Keratinocyte (primary cell): ENCODE data around the gene SKIDA1. TPM values are rescaled to one million over a fixed set of nuclear protein-coding genes. Genes with fewer than 3 reads are reported as not detected.

Experiments
- DNase-seq: peaks from one replicate; pipeline ENCODE4 v3.0.0-alpha.2; 2011; ENCODE audit warnings: low read depth, missing footprints, low spot score
- FAIRE-seq: peaks from 2 replicates; lab custom pipeline; 2011; peaks lifted over from hg19 to GRCh38; lab: Jason Lieb, UNC
- H2AFZ ChIP-seq: 2 replicates; pipeline ENCODE4 v1.6.0; 2012; ENCODE audit warnings: low read length, control low read depth, inconsistent platforms; ENCODE audit not compliant: control insufficient read depth
- H3K27ac ChIP-seq: 2 replicates; pipeline ENCODE4 v1.5.1; 2011; ENCODE audit warnings: low read length; ENCODE audit not compliant: control insufficient read depth, insufficient read depth
- H3K27me3 ChIP-seq: 3 replicates; pipeline ENCODE4 v1.6.0; 2011; ENCODE audit warnings: low read length; ENCODE audit not compliant: control insufficient read depth, insufficient read depth; ENCODE audit errors: extremely low read depth
- H3K36me3 ChIP-seq, 2 experiments: 2 replicates in 1 of 2; 3 replicates in 1 of 2; pipeline ENCODE4 v1.5.1; 2011; ENCODE audit warnings: low read length in 2 of 2, mild to moderate bottlenecking in 1 of 2; ENCODE audit not compliant: control insufficient read depth in 2 of 2, insufficient read depth in 2 of 2; ENCODE audit errors: extremely low read depth in 1 of 2
- H3K4me1 ChIP-seq: 3 replicates; pipeline ENCODE4 v1.5.1; 2011; ENCODE audit warnings: low read length; ENCODE audit not compliant: control insufficient read depth, insufficient read depth; ENCODE audit errors: extremely low read depth
- H3K4me2 ChIP-seq: 3 replicates; pipeline ENCODE4 v1.6.0; 2011; ENCODE audit warnings: low read depth, low read length; ENCODE audit not compliant: control insufficient read depth, insufficient read depth; ENCODE audit errors: extremely low read depth
- H3K4me3 ChIP-seq, 3 experiments: fragments of 200-600 bp in 1 of 3; sonication (generic) in 1 of 3; 2 replicates in 2 of 3; 3 replicates in 1 of 3; pipeline ENCODE4 v1.5.1; 2011 to 2016; ENCODE audit warnings: low read length in 3 of 3, mild to moderate bottlenecking in 3 of 3, control low read depth in 2 of 3, inconsistent platforms in 1 of 3, low read depth in 1 of 3, mixed read lengths in 1 of 3, mixed run types in 1 of 3, moderate library complexity in 1 of 3; ENCODE audit not compliant: control insufficient read depth in 2 of 3, insufficient read depth in 2 of 3; ENCODE audit errors: extremely low read depth in 1 of 3
- H3K79me2 ChIP-seq: 2 replicates; pipeline ENCODE4 v1.6.0; 2012; ENCODE audit warnings: low read length; ENCODE audit not compliant: control insufficient read depth, insufficient read depth
- H3K9ac ChIP-seq: 3 replicates; pipeline ENCODE4 v1.6.0; 2011; ENCODE audit warnings: low read length; ENCODE audit not compliant: control insufficient read depth, insufficient read depth; ENCODE audit errors: extremely low read depth
- H3K9me1 ChIP-seq: 3 replicates; pipeline ENCODE4 v1.6.0; 2011; ENCODE audit warnings: low read length; ENCODE audit not compliant: control insufficient read depth, insufficient read depth; ENCODE audit errors: extremely low read depth
- H3K9me3 ChIP-seq: 2 replicates; pipeline ENCODE4 v1.5.1; 2012; ENCODE audit warnings: low read depth, low read length; ENCODE audit not compliant: control insufficient read depth
- H4K20me1 ChIP-seq: 3 replicates; pipeline ENCODE4 v1.6.0; 2011; ENCODE audit warnings: low read length; ENCODE audit not compliant: control insufficient read depth, insufficient read depth; ENCODE audit errors: extremely low read depth
- CTCF ChIP-seq, 3 experiments: IDR thresholded peaks in 1 of 3; conservative IDR thresholded peaks in 1 of 3; optimal IDR thresholded peaks in 1 of 3; 2 replicates in 2 of 3; 3 replicates in 1 of 3; pipeline versions ENCODE3 to v1.5.1; 2011; ENCODE audit warnings: low read length in 3 of 3, mild to moderate bottlenecking in 3 of 3, moderate library complexity in 2 of 3, control low read depth in 1 of 3, inconsistent platforms in 1 of 3; ENCODE audit not compliant: insufficient read depth in 2 of 3; ENCODE audit errors: extremely low read depth in 1 of 3
- EZH2 ChIP-seq: IDR thresholded peaks from one replicate; pipeline ENCODE4 v1.6.1; 2012; ENCODE audit warnings: inconsistent platforms, mild to moderate bottlenecking, low read length, moderate library complexity
- dilution Hi-C: fragments of 300-500 bp; cut with MboI; formaldehyde crosslinking; loops from one replicate; pipeline ENCODE4 v1.7.0; 2020; ENCODE audit warnings: low sequenced_read_pairs; ENCODE audit not compliant: extremely low pct_ligation_motif_present
- polyA plus RNA-seq, 5 experiments: library from polyadenylated mRNA; depleted of rRNA in 3 of 5; stranded (reverse) in 3 of 5; stranded (forward) in 1 of 5; unstranded in 1 of 5; fragments of >200 nt; gene quantifications; 1 replicate in 1 of 5; 2 replicates in 3 of 5; 3 replicates in 1 of 5; pipeline versions ENCODE4 v1.2.1 to v1.2.3, GENCODE V29; 2011 to 2012; ENCODE audit warnings: missing spikeins in 2 of 5, low read depth in 1 of 5, low replicate concordance in 1 of 5

Gene SKIDA1
- polyA plus RNA-seq, 1 donor (not counting 4 experiments of a cell fraction or from before 2014, with no cell fraction given): 0.13 TPM

- Histone ChIP-seq H3K9ac (no peak overlapping the region), H3K27ac (no peak overlapping the region), H3K36me3 (no peaks in the 10 kb centered on the region), H4K20me1 (no peaks in the 10 kb centered on the region), H3K4me2 (no peak overlapping the region), H2AFZ (no peak overlapping the region), H3K9me1 (no peaks in the 10 kb centered on the region), H3K4me1 (peaks cover 15% of the 10 kb centered on the region), H3K79me2 (no peaks in the 10 kb centered on the region), H3K9me3 (no peaks in the 10 kb centered on the region), H3K4me3 (no peak overlapping the region), H3K27me3 (no peaks in the 10 kb centered on the region)
- TF ChIP-seq EZH2: no peak
- TF ChIP-seq CTCF (optimal IDR thresholded peaks at IDR 0.05 in 1 of 3, IDR thresholded peaks at IDR 0.05 in 1 of 3, conservative IDR thresholded peaks at IDR 0.05 in 1 of 3; ENCODE audit: extremely low read depth in 1 of 3, insufficient read depth in 2 of 3, low read length in 3 of 3): no peak
- DNase-seq: no peak
- dilution Hi-C loops: no loop called here
- FAIRE-seq: no peak
Measured at GRCh38 chr10:21490711-21491105, 34.8 kb downstream of the SKIDA1 start.

- no peak overlapping the region for H3K4me2 ChIP-seq
- H3K79me2 ChIP-seq: no peaks in the 10 kb centered on the region
- DNase-seq: no peak
- no peaks in the 10 kb centered on the region for H3K27me3 ChIP-seq
- no peak overlapping the region for H3K9ac ChIP-seq
- TF ChIP-seq EZH2 (no peak), CTCF (optimal IDR thresholded peaks at IDR 0.05 in 1 of 3, IDR thresholded peaks at IDR 0.05 in 1 of 3, conservative IDR thresholded peaks at IDR 0.05 in 1 of 3; ENCODE audit: extremely low read depth in 1 of 3, insufficient read depth in 2 of 3, low read length in 3 of 3) (no peak)
- no peaks in the 10 kb centered on the region for H3K36me3 ChIP-seq
- FAIRE-seq: no peak
- no peak overlapping the region for H3K27ac ChIP-seq
- peaks cover 12% of the 10 kb centered on the region for H3K4me1 ChIP-seq
- H3K4me3 ChIP-seq: no peak overlapping the region
- dilution Hi-C loops: no loop called here
- no peaks in the 10 kb centered on the region for H3K9me3 ChIP-seq
- H3K9me1 ChIP-seq: no peaks in the 10 kb centered on the region
- no peak overlapping the region for H2AFZ ChIP-seq
- H4K20me1 ChIP-seq: no peaks in the 10 kb centered on the region
Measured at GRCh38 chr10:21490028-21490710, 35.3 kb downstream of the SKIDA1 start.
